IPS-NIHi7 (cell line): Measurements from ENCODE around the gene ARRDC3.
A peak's percentile ranks its signal among the peaks of the same experiment; 100 is the strongest.
"Not testable (repeated sequence)": the region's sequence is repeated elsewhere in the genome, so short reads cannot be mapped to it uniquely, and the experiment has no call there.

Experiments used
- DNase-seq: peaks from one replicate; pipeline ENCODE4 v3.0.0; 2012; ENCODE audit warnings: mixed read lengths; ENCODE audit errors: extremely low spot score

ARRDC3 gene, protein sequence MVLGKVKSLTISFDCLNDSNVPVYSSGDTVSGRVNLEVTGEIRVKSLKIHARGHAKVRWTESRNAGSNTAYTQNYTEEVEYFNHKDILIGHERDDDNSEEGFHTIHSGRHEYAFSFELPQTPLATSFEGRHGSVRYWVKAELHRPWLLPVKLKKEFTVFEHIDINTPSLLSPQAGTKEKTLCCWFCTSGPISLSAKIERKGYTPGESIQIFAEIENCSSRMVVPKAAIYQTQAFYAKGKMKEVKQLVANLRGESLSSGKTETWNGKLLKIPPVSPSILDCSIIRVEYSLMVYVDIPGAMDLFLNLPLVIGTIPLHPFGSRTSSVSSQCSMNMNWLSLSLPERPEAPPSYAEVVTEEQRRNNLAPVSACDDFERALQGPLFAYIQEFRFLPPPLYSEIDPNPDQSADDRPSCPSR

DNA sequence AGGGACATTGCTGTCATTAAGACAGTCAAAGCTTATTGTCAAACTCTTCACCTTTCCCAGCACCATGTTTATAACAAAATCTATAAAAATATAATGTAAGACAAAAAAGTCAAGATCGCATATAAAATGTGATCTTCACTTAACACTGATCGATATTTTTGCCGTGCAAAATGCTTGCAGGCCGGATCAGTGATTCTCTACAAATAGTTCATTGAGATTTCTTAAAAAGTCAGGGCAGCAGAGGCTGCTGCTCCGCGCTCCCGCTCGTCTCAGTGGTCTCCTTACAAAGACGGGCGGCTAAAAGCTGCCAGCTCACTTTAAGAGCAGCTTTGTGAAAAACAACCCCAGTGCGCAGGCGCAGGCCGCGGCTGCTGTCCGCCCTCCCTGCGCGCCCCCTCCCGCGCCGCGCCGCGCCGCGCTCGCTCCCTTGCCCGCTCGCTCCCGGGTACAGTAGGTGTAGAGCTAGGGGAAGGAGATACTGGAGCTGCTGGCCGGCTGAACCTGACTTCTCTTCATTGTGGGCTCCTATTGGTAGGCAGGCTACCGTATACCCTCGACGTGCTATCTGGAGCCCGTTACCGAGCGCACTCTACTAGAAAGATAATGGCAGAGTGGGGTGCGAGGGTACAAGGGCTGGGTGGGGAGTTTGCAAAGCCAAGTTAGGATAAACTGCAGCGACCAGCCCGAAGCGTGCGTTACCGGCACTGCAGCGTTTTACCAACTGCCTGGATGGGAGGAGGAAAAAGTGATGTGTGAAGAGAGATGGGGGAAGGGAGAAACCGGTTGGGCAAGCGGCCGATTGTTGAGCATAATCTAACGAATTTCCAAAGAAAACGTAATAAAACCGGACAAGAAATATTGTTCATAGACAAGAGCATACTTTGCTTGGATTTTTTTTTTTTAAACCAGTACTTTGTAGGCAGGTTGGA is at the start of gene ARRDC3:
TSS of gene ARRDC3 (minus strand) at position 291 of the 929 bp plus-strand sequence. CDS start at position 66, 225 bp downstream.
- DNase-seq = peak; percentile 86

DNA sequence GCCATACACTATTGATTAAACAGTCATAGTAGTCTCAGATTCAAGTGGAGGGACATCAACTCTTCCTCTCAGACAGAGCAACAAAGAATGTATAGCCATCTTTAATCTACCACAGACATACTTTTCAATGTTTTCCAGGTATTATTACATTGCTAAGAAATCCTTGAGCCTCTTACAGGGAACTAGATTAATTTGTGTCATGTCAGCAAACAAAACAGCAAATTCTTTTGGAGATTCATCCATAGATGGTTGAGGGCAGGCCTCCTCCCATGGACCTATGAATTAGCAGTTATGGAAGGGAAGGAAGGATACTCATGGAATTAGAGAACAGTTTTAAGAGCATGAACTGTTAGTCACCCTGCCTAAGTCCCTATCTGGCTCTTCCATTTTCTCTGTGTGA is 47.8 kb upstream of the ARRDC3 start:
- DNase-seq = no peak

DNA sequence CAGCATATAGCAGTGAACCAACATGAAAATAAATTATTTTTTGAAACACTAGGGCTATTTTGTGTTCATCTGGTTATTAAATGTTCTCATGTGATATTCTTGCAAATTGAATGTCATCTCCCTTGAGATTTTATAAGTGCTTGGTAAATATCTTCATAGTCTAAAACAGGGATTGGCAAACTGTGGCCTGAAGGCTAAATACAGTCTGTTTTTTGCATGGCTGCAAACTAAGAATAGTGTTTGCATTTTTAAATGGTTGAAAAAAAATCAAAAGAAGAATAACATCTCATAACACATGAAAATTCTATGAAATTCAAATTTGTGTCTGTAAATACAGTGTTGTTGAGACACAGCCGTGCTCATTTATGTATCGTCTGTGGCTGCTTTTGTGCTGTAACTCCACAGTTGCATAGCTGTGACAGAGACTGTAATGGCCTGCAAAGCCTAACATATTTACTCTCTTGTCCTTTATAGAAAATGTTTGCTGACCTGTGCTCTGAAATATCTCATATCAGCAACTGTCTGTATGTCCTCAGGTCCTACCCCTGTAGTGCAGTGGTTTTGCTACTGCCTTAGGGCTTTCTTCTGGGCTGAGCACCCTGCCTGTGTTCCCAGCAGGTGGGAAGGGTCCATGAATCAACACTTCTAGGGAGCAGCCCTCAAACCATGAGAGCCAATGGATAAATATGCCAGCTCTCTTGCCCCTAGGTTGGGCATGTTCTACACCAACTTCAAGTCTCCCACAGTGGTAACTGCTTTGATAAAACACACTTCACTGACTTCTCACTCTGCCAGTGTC is 41.7 kb upstream of the ARRDC3 start:
- DNase-seq = peak; percentile 14

DNA sequence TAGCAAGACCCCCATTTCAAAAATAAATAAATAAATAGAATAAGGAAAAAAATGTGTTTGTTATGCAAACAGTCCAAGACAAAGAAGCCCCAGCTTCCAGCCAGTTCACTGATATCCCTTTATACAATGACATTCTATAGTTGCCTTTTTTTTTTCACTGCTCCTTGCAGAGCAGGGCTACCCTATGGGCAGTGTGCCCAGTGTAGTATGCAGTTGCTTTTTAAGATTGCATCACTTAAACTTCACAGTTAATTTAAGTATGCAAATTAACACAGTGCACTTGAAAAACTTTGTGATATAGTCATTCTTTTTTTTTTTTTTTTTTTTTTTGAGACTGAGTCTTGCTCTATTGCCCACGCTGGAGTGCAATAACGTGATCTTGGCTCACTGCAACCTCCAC is 40.8 kb upstream of the ARRDC3 start:
- DNase-seq = no peak

DNA sequence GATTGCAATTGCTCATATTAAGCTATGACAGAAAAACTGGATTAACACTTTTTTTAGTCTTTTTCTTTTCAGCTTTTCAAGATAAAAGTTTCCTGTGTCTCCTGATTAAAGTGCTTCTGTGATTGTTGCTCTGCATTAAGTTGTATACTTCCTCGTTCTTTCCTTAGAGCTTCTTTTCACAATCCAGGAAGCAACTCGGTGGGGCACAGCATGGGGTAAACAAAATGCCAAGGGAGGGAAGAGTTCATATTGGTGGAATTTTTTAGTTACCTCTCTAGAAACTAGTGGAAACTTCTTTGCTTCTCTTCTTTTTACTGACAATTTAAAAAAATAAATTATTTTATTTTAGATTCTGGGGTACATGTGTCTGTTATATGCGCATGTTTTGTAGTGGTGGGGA is 37.8 kb upstream of the ARRDC3 start:
- no peak for DNase-seq

DNA sequence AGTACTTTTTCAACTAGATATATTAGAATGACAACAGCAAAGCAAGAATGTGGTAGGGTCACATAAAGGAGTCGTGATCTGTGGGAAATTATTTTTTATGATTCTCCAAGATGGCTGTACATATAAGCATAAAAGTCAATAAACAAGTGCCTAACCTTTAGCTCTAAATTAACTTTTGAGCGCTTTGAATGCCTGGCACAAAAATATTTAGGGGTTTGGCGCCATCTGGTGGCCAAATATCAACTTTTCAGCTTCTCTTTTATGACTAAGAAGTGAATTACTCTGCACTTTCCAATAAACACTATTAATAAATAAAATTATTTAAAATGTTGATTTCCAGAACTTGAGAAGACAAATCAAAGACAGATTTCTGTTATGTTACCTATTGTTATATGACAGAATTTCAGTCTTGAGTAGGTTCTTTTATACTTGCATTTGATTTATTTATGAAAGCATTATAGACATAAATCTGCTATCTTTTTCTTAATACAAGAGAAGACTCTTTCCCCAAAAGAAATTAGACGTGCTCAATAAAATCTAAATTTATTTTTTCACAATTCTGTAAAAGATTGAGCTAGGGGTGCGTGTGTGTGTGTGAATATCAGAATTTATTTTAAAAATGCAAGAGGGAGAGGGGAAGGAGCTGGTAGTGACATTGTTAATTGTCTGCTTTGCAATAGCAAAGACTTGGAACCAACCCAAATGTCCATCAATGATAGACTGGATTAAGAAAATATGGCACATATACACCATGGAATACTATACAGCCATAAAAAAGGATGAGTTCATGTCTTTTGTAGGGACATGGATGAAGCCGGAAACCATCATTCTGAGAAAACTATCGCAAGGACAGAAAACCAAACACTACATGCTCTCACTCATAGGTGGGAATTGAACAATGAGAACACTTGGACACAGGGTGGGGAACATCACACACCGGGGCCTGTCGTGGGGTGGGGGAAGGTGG is 36.7 kb upstream of the ARRDC3 start:
- DNase-seq = peak; percentile 31

DNA sequence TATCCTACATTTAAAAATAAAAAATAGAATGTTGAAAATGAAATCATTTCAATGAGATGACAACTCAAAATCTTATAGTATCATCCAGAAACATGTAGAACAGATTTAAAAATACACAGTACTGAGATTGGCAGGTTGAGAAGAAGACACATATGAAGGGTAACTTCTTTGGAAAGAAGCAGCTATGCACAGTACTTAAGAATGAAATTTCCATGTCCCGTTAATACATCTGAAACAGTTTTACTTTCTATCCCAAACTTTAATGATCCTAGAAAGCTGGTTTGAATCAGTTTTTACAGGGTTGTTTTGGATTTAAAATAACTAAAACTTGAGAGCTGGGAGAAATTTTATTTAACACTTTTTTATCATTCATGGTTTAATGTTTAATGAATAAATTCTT is 36.0 kb upstream of the ARRDC3 start:
- no peak for DNase-seq

DNA sequence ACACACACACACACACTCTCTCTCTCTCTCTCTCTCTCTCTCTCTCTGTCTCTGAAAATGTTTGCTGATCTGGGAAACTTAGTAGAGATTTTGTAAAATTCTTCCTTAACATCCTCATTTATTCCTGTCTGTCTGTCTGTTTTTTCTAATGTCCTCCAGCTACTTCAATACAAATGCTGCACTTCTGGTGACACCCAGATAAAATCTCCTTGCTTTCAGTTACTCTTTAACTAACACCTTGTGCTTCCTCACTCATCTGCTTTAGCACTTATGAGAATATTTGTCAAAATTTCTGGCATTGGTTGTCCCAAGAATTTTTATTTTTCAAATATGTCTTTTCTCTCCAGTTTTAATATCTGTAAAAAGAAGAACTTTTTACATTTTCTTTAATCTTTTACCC is 35.0 kb upstream of the ARRDC3 start:
- DNase-seq = no peak

DNA sequence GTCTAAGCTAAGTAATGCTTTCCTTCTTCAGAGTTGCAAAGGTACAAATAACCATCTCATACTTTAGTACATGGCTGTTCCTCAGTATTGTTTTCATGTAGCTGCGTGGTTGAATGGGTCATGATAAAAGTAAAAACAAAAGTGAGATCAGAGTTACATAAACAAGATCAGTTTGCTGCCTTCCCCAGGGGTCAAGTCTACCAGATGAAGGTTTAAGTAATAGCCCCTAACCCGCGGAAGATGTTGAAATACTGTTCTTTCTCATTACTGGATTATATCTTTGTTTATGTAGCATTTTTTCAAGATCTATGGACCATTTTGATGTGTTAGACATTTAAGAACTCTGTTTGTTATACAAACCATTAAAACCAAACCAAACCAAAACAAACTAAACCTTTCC is 34.1 kb upstream of the ARRDC3 start:
- no peak for DNase-seq

DNA sequence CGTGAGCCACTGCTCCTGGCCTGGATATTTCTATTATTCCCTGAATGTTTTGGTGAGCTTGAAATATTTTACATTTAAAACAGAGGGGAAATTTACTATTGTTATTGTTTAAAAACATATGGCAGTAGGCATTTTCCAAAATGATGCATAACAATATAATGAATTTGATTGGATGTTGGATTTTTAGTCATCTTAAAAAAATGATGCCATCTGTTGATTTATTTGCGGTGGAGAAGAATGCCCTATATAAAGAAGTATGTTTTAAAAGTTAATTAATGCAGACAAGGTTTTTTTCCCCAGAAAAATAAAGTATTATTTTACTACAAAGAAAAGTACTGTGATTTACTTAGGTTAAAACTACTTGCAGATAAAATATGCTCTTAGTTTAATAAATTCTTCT is 33.4 kb upstream of the ARRDC3 start:
- DNase-seq = no peak

DNA sequence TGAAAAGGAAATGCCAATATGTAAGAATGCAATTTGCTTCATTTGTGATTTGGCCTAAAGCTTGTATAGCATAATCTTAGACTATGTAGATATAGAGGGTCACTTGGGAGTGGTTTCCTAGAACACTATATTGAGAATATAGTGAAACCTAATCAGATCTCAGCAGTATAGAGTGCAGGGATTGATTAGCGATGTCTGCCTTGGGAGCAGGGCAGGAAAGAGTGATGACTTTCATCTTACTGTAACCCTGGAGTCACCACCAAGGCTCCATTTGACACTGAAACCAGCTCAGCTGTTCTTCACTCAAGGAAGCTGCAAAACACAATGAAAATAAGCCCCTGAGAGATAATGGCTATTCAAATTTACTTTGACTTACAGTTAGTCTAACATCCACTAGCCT is 26.2 kb upstream of the ARRDC3 start:
- DNase-seq = no peak

DNA sequence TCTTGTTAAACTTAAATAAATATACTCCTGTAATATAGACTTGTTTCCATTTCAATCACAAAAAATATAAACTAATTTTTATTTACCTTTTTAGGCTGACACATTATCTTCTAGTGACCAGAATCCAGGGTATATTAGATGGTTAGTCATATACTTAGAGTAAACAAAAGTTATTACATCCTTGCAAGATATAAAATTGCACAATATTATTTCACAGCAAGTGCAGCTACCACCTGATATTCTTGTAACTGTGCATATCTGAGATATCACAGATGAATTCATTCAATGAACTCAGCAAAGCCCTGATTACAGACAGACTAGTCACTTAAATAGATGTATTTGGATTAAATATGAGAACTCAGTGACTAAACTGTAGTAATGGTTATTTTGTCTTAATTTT is 25.6 kb upstream of the ARRDC3 start:
- DNase-seq = no peak

DNA sequence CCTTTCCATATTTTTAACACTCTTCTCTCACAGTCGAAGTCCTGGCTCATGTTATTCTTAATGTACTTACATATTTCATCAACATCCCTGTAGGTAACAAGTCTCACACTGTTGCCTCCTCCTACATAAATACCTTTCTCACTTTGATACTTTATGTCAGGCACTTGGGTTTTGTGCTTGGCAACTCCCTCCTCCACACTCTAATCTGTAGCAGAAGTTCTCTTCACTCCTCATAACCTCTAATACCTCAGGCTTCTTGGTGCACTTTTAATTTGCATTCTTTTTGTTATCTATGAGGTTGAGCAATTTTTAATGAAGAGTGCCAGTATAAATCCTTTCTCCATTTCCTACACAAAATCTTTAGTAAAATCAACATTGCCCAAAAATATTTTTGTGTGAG is 24.1 kb upstream of the ARRDC3 start:
- DNase-seq = no peak

DNA sequence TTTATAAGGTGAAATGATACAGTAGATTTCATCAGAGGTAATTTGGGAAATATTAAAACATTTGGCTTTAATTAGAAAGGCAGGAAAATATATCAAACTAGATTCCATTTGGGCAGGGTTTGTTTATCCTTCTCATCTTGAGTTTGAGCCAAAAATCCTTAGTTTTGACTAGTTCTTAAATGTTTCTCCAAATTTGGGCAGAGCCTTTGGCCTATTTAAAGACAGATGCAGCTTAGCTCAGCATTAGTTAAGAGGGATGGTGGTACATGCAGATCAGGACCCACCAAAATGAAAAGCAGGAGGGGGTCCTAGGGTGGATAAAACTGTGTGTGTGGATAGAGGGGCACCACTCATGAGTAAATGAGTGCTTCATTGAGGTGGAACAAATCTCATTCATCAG is 20.3 kb upstream of the ARRDC3 start:
- DNase-seq = no peak

DNA sequence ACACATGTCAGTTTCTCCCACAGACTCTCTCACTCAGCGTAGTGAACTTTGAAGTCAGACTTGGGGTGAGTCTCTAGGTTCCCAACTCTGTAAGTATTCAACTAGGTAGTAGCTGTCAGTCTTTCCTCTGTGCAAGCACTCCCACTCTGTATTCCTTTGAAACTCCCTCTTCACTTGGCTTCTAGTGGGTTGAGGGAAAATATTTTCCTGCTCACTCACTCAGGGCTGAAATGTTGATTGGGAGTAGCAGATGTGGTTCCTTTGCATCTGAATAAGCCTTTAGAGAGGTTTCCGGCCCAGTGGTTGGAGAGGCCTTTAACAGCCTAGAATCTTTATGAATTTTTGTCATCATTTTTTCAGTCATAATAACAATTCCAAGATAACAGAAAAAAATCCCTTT is 18.1 kb upstream of the ARRDC3 start:
- peak; percentile 23 for DNase-seq

DNA sequence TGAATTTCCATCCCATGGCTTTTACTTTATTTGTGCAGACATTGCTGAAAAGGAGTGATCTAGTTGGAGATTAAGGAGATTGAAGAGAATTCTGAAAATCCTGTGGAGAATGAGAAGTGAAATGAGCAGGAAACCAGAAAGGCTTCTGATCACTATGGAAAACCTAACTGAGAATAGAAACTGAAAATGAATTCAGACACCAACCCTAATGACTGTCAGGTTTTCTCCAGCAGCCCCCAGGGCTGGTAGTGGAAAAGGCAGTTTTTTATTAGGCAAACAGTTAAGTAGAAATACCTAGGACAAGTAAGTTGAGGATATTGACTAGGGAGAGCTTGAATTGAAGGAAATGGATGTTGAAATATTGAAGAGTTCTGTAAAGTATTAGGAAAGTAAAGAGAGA is 14.7 kb upstream of the ARRDC3 start:
- DNase-seq = no peak

DNA sequence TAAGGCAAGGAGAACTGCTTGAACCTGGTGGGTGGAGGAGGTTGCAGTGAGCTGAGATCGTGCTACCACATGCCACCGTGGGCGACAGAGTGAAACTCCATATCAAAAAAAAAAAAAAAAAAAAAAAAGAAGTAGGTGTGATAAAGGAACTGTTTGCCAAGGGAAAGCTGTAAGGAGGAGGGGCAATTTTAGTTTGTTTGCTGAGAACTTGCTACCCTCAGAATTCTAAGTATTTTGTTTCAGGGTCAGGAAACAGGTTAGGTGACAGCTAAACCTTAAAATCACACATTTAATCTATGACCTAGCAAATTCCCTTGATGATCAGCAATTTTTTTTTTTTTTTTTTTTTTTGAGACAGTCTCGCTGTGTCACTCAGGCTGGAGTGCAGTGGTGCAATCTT is 7.2 kb upstream of the ARRDC3 start:
- DNase-seq = no peak

DNA sequence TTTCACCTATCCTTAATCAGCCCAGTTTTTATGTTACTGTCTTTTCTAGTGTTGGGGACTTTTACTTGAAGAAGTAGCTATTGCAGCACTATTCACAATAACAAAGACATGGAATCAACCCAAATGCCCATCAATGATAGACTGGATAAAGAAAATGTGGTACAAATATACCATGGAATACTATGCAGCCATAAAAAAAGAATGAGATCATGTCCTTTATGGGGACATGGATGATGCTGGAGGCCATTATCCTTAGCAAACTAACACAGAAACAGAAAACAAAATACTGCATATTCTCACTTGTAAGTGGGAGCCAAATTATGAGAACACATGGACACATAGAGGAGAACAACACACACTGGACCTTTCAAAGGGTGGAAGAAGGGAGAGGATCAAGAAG is 6.4 kb upstream of the ARRDC3 start:
- DNase-seq = not testable (repeated sequence)

DNA sequence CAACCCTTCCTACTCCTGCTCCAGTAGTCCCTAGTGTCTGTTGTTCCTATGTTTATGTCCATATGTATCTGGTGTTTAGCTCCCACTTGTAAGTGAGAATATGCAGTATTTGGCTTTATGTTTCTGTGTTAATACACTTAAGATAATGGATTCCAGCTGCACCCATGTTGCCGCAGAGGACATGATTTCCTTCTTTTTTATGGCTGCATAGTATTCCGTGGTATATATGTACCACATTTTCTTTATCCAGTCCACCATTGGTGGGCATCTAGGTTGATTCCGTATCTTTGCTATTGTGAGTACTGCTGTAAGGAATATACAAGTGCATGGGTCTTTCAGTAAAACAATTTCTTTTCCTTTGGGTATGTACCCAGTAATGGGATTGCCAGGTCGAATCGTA is 5.2 kb upstream of the ARRDC3 start:
- no peak for DNase-seq

DNA sequence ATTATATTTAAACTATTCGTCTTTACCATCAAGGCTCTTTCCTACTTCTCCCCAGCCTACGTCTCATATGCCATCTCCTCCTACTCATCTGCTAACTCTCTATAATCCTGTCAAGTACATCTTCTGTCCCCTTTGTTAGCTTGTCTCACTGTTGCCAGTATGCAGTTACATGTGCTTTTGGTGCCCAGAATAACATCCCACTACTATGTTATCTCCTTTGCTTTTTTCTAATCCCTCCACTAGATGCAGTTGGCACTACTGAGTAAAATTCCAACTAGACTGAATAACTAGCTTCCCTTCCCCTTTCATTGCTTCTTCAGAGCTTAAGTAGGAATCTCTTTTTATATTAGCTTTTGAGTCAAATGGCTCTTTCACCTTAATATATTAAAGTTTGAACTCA is 3.0 kb upstream of the ARRDC3 start:
- DNase-seq = no peak

DNA sequence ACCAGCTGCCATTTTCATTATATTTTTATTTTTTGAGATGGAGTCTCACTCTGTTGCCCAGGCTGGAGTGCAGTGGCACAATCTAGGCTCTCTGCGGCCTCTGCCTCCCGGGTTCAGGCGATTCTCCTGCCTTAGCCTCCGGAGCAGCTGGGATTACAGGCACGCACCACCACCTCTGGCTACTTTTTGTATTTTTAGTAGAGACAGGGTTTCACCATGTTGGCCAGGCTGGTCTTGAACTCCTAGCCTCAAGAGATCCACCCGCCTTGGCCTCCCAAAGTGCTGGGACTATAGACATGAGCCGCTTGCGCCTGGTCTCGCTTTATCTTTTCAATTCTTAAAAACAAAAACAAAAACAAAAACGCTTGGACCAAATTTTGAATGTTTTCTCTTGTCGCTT is 2.5 kb upstream of the ARRDC3 start:
- DNase-seq = not testable (repeated sequence)
